GM18520 (cell line): Measurements from ENCODE around the gene NRXN3.

Experiments used
- ATAC-seq: cut with Tn5 transposase; IDR thresholded peaks from one replicate; pipeline ENCODE4 v1.9.1; 2021; ENCODE audit not compliant: unreplicated experiment

NRXN3 gene

GRCh38 chr14:78631551-78631950, 461.4 kb downstream of the NRXN3 start:
- ATAC-seq, result no peak

GRCh38 chr14:78633752-78634151, 463.6 kb downstream of the NRXN3 start:
- ATAC-seq, result no peak

- ATAC-seq, result no peak
These were observed 467.3 kb downstream of the NRXN3 start for GRCh38 chr14:78637489-78637888.

- no peak for ATAC-seq
These were observed 467.8 kb downstream of the NRXN3 start for GRCh38 chr14:78637908-78638475.

- ATAC-seq, result no peak
These were observed 468.8 kb downstream of the NRXN3 start for GRCh38 chr14:78638926-78639325.

- ATAC-seq, result no peak
These were observed 474.8 kb downstream of the NRXN3 start for GRCh38 chr14:78644824-78645559.

GRCh38 chr14:78652727-78653126, 482.6 kb downstream of the NRXN3 start:
- no peak for ATAC-seq

GRCh38 chr14:78653173-78653572, 483.0 kb downstream of the NRXN3 start:
- no peak for ATAC-seq

GRCh38 chr14:78657451-78657850, 487.3 kb downstream of the NRXN3 start:
- no peak for ATAC-seq

- no peak for ATAC-seq
These were observed 494.7 kb downstream of the NRXN3 start for GRCh38 chr14:78664841-78665240.

- no peak for ATAC-seq
These were observed 496.3 kb downstream of the NRXN3 start for GRCh38 chr14:78666336-78667056.

- no peak for ATAC-seq
These were observed 497.0 kb downstream of the NRXN3 start for GRCh38 chr14:78667141-78667540.

- ATAC-seq, result no peak
These were observed 503.7 kb downstream of the NRXN3 start for GRCh38 chr14:78673845-78674244.

GRCh38 chr14:78674820-78675219, 504.6 kb downstream of the NRXN3 start:
- ATAC-seq, result no peak

GRCh38 chr14:78683206-78683605, 513.0 kb downstream of the NRXN3 start:
- no peak for ATAC-seq

GRCh38 chr14:78683981-78684380, 513.8 kb downstream of the NRXN3 start:
- no peak for ATAC-seq

GRCh38 chr14:78688503-78688902, 518.3 kb downstream of the NRXN3 start:
- ATAC-seq, result no peak

GRCh38 chr14:78690836-78691235, 520.7 kb downstream of the NRXN3 start:
- ATAC-seq, result no peak

- no peak for ATAC-seq
These were observed 527.2 kb downstream of the NRXN3 start for GRCh38 chr14:78697341-78697740.

- ATAC-seq, result no peak
These were observed 528.8 kb downstream of the NRXN3 start for GRCh38 chr14:78698991-78699390.

- ATAC-seq, result no peak
These were observed 530.1 kb downstream of the NRXN3 start for GRCh38 chr14:78700236-78700635.

GRCh38 chr14:78701246-78701645, 531.1 kb downstream of the NRXN3 start:
- no peak for ATAC-seq
